Embryonic facial prominence (tissue), 1 donor: ENCODE data around the gene SFXN5.

ENCODE experiments used
- DNase-seq: peaks from one replicate; pipeline ENCODE4 v3.0.0-alpha.2; 2016; ENCODE audit errors: extremely low spot score

Gene SFXN5

DNA sequence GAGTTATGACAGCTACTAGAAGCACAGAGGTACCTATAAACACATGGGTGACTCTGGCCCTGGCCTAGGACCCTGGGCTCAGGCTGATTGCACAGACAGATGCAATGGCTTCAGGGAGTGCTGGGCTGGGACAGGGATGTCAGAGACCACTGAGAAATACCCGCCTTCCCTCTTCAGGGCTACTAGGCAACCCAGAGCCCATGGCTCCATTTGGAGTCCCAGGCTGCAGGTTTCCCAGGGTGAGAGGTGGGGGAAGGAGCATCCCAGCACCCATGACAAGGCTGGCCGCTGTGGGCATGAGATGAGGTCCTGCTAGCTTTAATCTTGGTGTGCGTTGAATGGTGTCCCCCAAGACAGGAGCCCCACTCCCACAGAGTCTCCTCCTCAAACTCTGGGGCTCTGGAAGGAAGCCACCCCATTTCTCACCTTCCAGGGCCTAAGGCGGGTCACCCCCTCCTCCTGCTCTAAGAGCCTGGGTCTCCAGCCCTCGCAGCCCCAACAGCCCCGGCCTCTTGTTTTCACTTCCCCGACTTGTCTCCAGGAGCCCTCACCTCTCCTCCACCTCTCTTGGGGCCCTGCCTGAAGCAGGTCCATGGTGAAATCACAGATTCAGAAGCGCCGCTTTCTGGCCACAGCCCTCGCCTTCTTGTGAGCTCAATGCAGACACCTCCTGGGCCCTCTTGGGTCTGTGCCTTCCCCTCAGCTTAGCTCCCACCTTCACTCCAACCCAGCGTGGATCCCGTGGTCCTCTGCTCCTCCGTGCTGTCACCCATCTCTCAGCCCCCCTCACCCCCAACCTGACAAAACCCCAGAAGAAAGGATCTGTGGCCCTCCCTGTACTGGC is 112.7 kb downstream of the SFXN5 start:
- no peak for DNase-seq

- DNase-seq, result no peak
These were observed 114.6 kb downstream of the SFXN5 start for GRCh38 chr2:72956936-72957335.

DNA sequence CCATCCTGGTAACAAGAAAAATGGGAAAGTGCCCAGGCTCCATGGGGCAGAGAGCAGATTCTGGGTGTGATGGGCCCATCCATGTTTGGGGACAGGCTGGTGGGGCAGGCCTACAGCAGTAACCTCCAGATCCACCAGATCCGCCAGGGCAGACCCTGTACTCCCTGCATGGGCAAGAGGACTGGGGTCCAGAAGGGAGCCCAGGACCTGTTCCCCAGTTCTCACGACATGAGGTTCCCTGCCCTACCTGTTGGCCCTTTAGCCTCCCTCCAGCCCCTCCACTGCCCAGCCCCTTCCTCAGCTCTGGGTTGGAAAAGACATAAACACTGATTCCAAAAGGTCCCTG is 115.5 kb downstream of the SFXN5 start:
- DNase-seq, result no peak

DNA sequence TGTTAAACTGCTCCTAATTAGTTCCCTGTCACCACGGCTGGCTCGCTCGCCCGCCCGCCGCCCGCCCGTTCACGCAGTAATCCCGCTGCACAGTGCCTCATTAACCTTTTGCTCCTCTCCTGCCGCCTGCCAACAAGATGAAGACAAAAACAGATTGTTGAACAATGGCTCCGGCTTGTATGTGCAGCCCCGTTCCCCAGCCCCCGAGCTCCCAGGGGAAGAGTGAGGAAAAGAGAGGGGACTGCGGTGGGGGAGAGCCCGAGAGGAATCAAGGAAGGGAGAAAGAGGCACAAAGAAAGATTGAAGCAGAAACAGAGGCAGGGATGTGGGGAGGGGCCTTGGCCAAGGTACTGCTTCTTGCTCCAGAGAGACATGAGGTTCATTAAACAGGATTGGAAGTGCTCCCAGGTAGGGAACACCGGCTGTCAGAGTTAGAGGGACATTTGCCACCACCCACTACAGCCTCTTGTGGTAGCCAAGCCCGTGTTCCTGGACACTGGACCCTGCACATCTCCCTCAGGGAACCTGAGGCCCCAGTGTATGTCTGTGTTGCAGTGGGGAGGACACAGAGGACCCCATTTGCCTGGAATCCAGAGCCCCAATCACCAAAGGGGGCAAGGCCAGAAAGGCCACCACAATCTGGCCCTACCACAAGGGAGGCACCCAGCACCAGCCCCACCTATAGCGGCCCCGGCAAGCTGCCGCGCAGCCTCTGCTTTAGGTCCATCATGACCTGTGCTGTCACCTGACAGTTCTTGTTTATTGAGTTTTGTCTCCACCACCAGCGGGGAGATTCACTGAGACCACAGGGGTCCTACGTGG is 116.1 kb downstream of the SFXN5 start:
- DNase-seq, result no peak

DNA sequence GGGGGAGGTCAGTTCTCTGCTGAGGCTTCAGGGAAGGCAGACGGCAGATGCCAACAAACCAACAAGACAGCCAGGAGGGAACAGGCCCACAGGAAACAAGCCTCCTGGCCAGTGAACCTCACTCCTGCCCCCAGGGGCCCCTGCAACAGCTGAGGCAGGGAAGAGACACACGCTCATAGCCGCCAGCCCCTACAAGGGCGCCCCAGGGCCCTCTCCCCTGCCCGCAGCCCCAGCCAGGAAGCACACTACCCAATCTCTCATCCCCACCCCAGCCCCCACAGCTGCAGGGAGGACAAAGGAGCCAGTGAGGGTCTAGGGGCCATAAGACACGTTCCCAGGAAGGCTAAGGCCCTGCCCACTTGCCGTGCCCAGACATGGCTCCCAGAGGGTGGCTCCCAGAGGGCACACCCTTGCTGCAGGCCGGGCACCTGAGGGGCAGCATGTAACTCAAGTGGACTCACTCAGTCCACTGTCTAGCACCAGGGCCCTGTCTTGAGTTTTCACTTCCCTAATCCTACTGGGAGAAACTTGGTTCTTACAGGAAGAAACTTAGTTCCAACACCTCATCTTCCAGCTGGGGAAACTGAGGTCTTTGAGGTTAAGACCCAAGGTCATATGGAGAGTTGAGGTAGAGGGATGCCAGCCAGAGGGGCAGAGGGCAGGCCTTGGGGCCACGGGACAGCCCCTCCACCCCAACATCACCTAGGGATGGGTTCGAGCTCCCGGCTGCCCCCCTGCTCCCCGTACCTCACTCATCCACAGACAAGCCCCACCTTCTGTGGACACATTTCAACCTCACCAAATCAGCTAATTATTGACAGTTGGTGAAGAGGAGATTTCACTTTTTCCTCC is 116.9 kb downstream of the SFXN5 start:
- DNase-seq, result no peak

DNA sequence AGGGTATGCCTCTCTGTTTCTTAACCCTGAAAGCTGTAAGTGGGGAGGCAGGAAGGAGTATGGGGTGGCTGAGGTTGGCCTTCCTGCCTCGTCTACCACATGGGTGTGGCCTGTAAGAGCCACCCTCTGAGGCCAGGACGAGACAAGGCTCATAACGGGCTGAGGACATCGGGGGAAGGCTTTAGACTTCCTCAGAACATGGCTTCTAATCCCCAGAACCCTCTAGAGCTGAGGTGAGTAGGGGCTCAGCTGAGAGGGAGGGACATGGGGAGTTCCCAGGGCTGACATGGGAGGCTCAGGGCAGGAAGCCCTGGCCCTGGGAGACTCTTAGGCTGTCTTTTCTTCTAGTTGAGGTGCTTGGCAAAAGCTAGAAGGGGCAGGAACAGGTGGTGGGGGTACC is 117.5 kb downstream of the SFXN5 start:
- DNase-seq, result no peak

GRCh38 chr2:72953528-72953927 is 118.0 kb downstream of the SFXN5 start:
- no peak for DNase-seq

DNA sequence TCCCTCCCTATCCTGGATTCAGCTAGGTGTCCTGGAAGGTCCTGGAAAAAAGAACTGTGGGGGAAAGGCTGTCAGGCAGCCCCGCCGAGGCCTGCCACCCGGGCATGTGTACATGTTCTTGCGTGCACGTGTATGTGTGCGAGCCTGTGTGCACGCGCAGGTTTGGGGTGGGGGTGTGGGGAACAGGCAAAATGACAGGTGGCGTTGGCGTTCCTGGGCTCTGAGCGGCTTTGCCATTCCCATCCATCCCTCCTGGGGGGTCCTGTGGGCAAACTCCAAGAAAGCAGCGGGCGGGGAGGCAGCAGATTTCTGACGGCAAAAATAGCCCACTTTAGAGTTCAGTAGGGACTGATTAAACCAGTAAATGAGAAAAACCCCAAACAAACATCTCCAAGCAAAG is 118.6 kb downstream of the SFXN5 start:
- DNase-seq, result no peak

GRCh38 chr2:72952110-72952823 is 119.2 kb downstream of the SFXN5 start:
- DNase-seq, result no peak

DNA sequence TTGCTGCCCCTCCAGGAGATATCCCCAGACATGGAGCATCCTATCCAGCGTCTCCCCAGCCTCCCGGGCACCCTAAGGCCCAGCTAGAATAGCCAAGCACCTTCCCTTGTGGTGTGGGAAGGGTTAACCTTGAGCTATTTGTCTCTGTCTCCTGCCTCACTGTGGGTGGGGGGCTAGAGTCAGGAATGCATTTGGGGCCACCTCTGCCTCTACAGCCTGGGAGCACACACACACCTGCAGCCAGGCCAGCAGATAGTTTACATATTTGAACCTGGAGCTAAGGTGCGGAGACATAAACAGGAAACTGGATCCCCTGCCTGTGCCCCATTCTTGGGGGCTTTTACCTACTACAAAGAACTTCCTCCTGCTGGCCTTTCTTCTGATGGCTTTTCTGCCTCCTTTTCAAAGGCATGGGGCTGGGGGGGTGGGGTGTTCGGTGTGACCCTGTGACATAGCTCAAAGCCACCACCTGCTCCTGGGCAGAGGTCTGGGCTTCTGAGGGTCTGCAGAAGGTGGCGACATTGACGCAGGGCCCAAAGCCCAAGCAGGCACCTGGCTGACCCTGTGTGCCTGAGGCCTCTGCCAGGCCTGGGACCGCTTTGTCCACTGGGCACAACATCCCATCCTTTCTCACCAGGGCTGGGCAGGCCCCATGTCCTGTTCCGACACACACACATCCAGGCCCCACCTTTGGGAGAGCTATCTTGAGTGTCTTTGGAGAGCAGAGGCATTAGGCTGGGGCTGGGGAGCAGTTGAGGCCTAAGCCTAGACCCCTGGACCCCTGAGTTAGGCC is 120.0 kb downstream of the SFXN5 start:
- DNase-seq, result no peak

DNA sequence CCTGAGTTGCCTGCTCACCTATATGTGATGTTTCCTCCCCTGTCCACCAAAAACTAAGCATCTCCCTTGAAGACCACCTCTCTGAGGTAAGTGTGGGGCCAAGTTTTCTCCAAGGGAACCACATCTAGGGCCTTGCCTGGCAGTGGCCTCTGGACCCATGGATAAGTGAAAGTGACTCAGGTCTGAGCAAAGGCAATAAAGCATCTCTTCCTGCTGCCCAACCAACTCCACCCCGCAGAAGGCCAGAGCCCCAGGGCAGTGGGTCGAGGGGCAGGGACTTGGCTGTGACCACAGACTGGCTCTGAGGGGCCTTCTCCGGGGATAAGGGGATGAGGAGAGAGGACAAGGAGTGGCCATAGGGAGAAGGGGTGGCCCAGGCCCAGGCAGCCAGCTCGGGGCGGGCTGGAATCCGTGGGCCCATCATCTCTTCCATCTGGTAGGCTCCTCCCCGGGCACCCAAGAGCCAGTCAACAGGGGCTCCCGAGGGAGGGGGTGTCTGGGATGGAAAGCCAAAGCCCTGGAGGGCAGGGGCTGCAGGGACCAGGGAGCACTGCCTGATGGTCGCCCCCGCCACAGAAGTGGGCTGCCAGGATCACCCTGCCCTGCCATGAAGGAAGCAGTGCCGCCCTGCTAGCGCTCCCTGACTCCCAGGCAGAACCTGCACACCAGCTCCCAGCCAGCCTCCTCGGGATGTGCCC is 120.8 kb downstream of the SFXN5 start:
- DNase-seq, result no peak

GRCh38 chr2:72949642-72950041 is 121.9 kb downstream of the SFXN5 start:
- DNase-seq, result no peak

GRCh38 chr2:72949045-72949444 is 122.5 kb downstream of the SFXN5 start:
- DNase-seq, result no peak

DNA sequence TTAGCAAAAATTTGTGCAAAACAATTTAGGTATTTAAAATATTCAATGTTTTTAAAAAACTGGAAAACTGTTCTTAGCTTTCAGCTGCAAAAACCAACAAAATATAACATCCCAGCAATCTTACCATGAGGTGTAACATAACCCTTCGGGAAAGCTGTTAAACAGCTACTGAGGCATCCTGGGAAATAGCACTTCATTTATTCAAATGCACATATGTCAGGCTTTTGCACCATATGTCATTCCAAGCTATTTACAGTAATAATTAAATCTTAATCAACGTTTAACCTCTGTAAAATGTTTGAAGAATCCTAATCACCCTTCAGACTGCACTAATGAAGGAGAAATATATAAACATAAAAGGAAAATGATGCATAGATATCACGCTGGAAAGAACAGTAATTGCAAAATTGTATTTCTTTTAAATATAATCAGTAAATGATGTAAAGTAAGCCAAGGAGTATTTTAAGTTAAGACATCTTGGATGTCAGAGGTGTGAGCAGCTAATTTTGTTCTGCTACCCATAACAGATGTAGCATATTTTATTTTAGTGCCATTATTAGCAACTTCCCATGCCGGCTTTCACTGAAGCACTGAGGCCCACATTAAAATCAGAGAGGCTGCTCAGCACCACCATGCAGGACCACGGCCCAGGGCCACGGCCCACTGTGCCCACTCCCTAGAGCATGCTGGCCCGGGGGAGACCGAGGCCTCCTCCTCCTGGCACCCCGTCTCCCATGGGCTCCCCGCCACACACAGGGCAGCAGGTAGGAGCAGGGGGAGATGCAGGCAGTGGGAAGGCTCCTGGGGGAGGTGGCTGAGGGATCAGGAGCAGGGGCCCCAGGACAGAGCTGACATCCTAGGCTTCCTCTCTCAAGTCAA is 123.3 kb downstream of the SFXN5 start:
- no peak for DNase-seq

- no peak for DNase-seq
These were observed 125.0 kb downstream of the SFXN5 start for GRCh38 chr2:72946466-72946865.

GRCh38 chr2:72945450-72946019 is 126.0 kb downstream of the SFXN5 start:
- DNase-seq, result no peak

DNA sequence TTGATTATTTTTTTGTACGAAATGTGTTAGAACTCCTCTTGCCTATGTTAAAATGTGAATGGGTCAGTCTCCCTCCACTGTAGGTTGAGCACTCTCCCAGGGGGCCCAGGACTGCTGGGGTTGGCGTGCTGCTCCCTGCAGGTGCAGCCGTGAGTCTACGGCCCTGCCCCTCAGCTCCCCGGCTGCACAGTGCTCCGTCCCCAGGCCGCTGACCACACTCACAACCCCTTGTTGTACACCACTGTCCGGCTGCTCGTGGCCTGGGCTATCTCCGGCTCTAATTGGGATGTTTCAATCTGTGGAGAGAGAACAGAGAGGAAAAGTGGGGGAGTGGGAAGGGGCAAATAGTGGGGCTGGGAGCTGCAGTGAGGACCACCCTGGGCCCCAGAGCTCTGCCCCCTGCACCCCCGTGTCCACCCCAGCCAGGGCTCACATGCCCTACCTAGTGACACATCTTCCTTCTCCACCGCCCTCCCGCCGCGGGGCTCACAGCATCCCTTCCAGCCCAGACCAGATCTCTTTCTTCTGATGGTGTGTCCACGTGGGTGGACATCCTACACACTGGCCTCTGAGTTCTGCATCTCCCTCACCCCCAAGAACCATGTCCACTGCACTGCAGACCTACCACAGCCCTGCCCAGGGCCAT is 126.6 kb downstream of the SFXN5 start:
- no peak for DNase-seq
